GM19238 (cell line): ENCODE data around the gene SLC18B1.

ENCODE experiments used
- DNase-seq: peaks from one replicate; pipeline ENCODE4 v3.0.0; 2011; ENCODE audit warnings: low spot score; ENCODE audit not compliant: insufficient read length

SLC18B1 gene

GRCh38 chr6:132746048-132746447, 52.4 kb downstream of the SLC18B1 start:
- no peak for DNase-seq

GRCh38 chr6:132742495-132742894, 55.9 kb downstream of the SLC18B1 start:
- DNase-seq = no peak

DNA sequence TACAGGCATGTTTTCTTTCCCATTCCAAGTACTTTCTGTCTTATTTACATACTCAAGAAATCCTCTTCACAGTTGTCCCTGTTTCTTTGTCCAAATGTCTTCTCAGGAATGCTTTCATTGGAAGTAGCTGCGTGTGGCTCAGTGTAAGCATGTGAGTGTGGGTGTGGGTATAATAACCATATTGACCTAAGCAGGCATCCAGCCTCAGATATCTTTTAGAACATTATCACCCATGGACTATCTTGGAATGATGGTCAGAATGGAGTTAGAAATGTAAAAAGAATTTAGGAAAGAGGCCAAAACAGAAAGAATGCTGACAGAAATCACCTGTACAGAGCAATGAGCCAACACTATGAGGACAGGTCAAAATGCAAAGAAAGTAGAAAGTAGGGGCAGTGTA, 57.2 kb downstream of the SLC18B1 start:
- no peak for DNase-seq

DNA sequence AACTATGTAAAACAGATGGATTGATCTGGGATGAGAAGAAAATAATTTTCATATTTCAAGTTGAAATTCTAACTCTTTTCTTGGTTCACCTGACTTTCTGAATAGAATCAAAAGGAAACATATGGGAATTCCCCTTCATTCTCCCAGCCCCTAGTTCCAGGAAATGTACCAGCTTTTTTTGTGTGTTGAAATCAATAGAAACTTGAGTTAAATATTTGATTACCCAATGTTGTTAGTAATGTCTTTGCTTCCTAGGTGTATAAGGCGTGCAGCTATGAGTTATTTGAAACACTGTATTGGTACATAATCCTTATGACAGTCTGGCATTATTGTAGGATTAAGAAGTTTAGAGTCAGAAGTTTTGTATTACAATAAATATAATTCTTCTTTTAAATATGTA, 62.2 kb downstream of the SLC18B1 start:
- no peak for DNase-seq

DNA sequence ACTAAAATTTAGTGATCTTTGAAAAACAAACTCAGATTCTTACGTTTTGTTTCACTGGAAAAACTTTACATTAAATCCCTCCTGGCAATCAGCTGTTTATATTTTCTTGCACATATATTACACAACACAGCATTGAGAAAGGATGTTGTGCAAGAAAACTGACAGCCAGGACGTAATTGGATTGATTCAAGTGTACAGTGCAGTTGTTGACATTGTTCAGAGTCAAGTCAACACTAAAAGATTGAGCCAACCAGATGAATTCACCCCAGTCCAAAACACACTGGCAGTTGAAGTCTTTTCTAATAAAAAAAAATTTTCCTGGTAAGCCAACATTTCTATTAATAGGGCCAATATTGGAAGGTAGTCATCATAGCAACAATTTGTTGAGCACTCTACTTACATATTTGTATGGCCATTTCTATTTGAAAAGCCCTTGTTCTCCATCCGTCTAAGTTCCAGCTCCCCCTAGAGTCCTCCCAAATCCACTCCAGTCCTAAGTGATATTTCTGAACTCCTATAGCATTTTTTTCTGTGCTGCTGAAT, 63.7 kb downstream of the SLC18B1 start:
- no peak for DNase-seq

DNA sequence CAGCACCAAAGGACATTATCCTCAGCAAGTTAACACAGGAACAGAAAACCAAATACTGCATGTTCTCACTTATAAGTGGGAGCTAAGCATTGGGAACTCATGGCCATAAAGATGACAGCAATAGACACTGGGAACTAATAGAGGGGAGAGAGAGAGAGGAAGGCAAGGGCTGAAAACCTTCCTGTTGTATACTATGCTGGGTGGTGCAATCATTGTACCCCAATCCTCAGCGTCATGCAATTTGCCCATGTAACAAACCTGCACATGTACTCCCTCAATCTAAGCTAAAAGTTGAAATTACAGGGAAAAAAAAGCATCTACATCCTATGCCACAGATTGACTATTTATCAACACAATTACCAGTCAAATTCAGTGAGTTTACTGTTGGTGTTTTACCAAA, 64.6 kb downstream of the SLC18B1 start:
- DNase-seq = no peak

- no peak for DNase-seq
Observed at GRCh38 chr6:132733283-132733682, 65.2 kb downstream of the SLC18B1 start.

DNA sequence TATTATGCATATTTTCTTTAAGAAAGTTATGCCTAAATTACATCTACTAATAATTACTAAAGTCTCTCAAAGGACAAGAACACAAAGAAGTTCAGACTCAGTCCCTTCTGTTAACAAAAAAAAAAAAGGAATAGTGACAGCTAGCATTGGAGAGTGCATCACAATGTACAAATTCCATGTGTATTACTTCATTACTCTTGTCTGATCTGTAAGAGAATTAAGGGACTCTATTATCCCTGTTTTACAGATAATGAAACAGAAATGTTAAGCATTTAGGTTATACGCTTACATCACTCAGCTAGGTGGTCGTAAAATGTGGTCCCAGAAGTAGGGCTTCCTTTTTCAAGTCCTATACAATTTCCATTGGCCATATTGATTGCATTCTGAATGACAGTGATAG, 67.4 kb downstream of the SLC18B1 start:
- DNase-seq = no peak

GRCh38 chr6:132730560-132730959, 67.9 kb downstream of the SLC18B1 start:
- DNase-seq = no peak

GRCh38 chr6:132728616-132729015, 69.8 kb downstream of the SLC18B1 start:
- DNase-seq = no peak

DNA sequence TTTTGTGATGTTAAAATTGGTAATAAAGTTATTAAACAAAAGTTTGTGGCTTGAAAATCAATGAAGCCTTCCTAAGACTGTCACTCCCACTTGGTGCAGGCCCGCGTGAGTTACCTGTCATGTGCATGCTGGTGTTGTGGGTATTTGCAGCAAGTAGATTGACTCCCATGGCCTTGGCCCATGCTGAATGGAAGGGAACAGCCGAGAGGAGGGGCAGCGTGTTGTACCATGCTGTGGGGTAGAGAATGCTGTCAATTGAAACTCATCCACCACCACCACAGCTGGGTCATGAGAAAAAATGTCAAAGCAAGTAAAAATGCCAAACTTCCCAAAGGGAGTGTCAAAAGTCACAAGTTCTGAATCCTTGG, 71.8 kb downstream of the SLC18B1 start:
- no peak for DNase-seq

DNA sequence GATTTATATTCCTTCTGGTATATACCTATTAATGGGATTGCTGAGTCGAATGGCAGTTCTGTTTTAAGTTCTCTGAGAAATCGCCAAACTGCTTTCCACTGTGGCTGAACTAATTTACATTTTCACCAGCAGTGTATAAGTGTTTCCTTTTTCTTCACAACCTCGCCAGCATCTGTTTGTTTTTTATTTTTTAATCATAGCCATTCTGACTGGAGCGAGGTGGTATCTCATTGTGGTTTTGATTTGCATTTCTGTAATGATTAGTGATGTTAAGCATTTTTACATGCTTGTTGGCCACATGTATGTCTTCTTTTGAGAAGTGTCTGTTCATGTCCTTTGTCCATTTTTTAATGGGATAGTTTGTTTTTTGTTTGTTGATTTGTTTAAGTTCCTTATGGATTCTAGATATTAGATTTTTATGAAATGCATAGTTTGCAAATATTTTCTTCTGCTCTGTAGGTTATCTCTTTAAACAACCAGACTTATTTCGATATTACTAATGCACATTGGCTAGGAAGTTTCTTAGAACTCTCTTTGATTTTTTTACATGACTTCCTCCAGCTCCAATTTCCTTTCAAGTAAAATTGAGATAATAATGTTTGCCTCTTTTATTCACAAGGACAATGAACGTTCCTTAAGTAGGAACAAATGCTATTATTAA, 72.4 kb downstream of the SLC18B1 start:
- DNase-seq = no peak

DNA sequence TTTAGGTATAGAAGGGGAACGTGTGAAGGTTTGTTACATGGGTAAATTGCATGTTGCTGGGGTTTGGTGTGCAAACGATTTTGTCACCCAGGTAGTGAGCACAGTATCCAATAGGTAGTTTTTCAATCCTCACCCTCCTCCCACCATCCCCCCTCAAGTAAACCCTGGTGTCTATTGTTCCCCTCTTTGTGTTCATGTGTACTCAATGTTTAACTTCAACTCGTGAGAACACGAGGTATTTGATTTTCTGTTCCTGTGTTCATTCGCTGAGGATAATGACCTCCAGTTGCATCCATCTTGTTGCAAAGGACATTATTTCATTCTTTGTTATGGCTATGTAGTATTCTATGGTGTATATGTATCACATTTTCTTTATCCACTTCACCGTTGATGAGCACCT, 73.0 kb downstream of the SLC18B1 start:
- DNase-seq = no peak

DNA sequence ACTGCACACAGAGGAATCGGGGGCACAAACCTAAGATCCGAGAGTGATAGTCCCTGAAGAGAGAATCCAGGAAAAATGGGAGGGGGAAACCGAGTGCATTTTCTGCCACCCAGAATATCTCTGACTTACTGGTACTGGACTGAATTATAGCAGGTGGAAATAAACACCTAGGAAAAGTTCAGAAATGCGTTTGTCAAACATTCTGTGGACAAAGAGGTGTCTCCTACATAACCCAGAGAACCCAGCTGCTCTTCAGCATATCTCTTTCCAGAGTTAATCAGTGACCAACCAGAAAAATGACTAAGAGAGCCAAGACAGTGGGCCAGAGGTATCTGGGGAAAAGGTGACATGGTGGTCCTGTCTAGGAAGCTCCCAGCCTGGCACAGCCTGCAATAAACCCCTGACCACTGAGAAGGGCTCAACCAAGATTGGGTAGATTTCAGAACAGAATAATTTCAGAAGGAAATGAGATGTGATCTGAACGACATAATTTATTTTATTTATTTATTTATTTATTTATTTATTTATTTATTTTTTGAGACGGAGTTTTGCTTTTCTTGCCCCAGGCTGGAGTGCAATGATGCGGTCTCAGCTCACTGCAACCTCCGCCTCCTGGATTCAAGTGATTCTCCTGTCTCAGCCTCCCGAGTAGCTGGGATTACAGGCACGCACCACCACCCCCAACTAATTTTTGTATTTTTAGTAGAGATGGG, 78.5 kb downstream of the SLC18B1 start:
- DNase-seq = no peak
